Neural cell (in vitro differentiated cells): ENCODE measurements around the gene WWC2. TPM values are rescaled to one million over a fixed set of nuclear protein-coding genes. Genes with fewer than 3 reads are reported as not detected.

Source experiments
- H2AFZ ChIP-seq: fragments of 200-600, 300-800 bp; sonication (generic), shearing (Covaris generic); 2 replicates; pipeline ENCODE4 v1.6.0; 2014; ENCODE audit warnings: low read depth, mild to moderate bottlenecking, antibody characterized with exemption, low read length, moderate library complexity
- H3F3A ChIP-seq: fragments of 200-600 bp; shearing (Covaris generic); 2 replicates; pipeline ENCODE4 v1.6.1; 2016; ENCODE audit warnings: mild to moderate bottlenecking, moderate library complexity, mixed read lengths, antibody characterized with exemption, low read length; ENCODE audit not compliant: insufficient read depth, poor library complexity, severe bottlenecking
- H3K27ac ChIP-seq: fragments of 200-600, 300-800 bp; sonication (generic), shearing (Covaris generic); 2 replicates; pipeline ENCODE4 v1.5.1; 2014; ENCODE audit warnings: mild to moderate bottlenecking, low read length, moderate library complexity
- H3K27me3 ChIP-seq: fragments of 300-800, 200-600 bp; sonication (generic), shearing (Covaris generic); 2 replicates; pipeline ENCODE4 v1.6.0; 2014; ENCODE audit warnings: mild to moderate bottlenecking, low read depth, low read length, moderate library complexity; ENCODE audit not compliant: insufficient read depth
- H3K36me3 ChIP-seq: fragments of 300-800, 200-600 bp; sonication (generic), shearing (Covaris generic); 2 replicates; pipeline ENCODE4 v1.5.1; 2014; ENCODE audit warnings: mild to moderate bottlenecking, antibody characterized with exemption, low read length, moderate library complexity; ENCODE audit not compliant: insufficient read depth
- H3K4me2 ChIP-seq: fragments of 300-800, 200-600 bp; sonication (generic), shearing (Covaris generic); 2 replicates; pipeline ENCODE4 v1.6.0; 2014; ENCODE audit warnings: mild to moderate bottlenecking, low read length
- H3K4me3 ChIP-seq: fragments of 300-800, 200-600 bp; sonication (generic), shearing (Covaris generic); 2 replicates; pipeline ENCODE4 v1.5.1; 2014; ENCODE audit warnings: mild to moderate bottlenecking, low read length, moderate library complexity
- H3K79me2 ChIP-seq: fragments of 200-600 bp; shearing (Covaris generic); replicated peaks from 2 replicates; pipeline ENCODE4 v1.6.0; 2014; ENCODE audit warnings: mild to moderate bottlenecking, low read length, moderate library complexity; ENCODE audit not compliant: insufficient read depth
- H3K9ac ChIP-seq: fragments of 300-800, 200-600 bp; sonication (generic), shearing (Covaris generic); 2 replicates; pipeline ENCODE4 v1.6.1; 2016; ENCODE audit warnings: mild to moderate bottlenecking, low read length, mixed read lengths
- H3K9me2 ChIP-seq: fragments of 200-600 bp; shearing (Covaris generic); 2 replicates; pipeline ENCODE4 v1.6.1; 2016; ENCODE audit warnings: mild to moderate bottlenecking, low read length, mixed read lengths; ENCODE audit not compliant: insufficient read depth
- H3K9me3 ChIP-seq: fragments of 200-600, 300-800 bp; sonication (generic), shearing (Covaris generic); 2 replicates; pipeline ENCODE4 v1.6.1; 2016; ENCODE audit warnings: mild to moderate bottlenecking, mixed run types, low read length, moderate library complexity, mixed read lengths
- H4K20me1 ChIP-seq: fragments of 200-600 bp; shearing (Covaris generic); 2 replicates; pipeline ENCODE4 v1.6.1; 2016; ENCODE audit warnings: mild to moderate bottlenecking, mixed run types; ENCODE audit not compliant: insufficient read depth
- CTCF ChIP-seq: fragments of 450-650 bp; IDR thresholded peaks from 2 replicates; pipeline ENCODE4 v1.5.1; 2014; ENCODE audit warnings: antibody characterized with exemption, mild to moderate bottlenecking, moderate library complexity; ENCODE audit not compliant: poor library complexity, severe bottlenecking
- EP300 ChIP-seq: fragments of 450-650 bp; conservative IDR thresholded peaks from 2 replicates; pipeline ENCODE4 v1.6.1; 2014; ENCODE audit warnings: antibody characterized with exemption, mild to moderate bottlenecking, moderate library complexity; ENCODE audit not compliant: poor library complexity, severe bottlenecking
- EZH2 ChIP-seq: fragments of 200-600, 300-800 bp; shearing (Covaris generic), sonication (generic); IDR thresholded peaks from 2 replicates; pipeline ENCODE4 v1.6.1; 2014; ENCODE audit warnings: antibody characterized with exemption, low read length, borderline replicate concordance, mild to moderate bottlenecking; ENCODE audit not compliant: insufficient read depth, poor library complexity, severe bottlenecking
- MXI1 ChIP-seq: fragments of 450-650 bp; conservative IDR thresholded peaks from 2 replicates; pipeline ENCODE4 v1.6.1; 2014; ENCODE audit warnings: antibody characterized with exemption, mild to moderate bottlenecking; ENCODE audit not compliant: poor library complexity, severe bottlenecking
- POLR2AphosphoS5 ChIP-seq: IDR thresholded peaks from 2 replicates; pipeline ENCODE4 v1.6.1; 2012
- RAD21 ChIP-seq: fragments of 450-650 bp; conservative IDR thresholded peaks from 2 replicates; pipeline ENCODE4 v1.6.1; 2014; ENCODE audit warnings: antibody characterized with exemption, mild to moderate bottlenecking, moderate library complexity
- SMC3 ChIP-seq: fragments of 450-650 bp; conservative IDR thresholded peaks from 2 replicates; pipeline ENCODE4 v1.6.1; 2014; ENCODE audit warnings: antibody characterized with exemption, mild to moderate bottlenecking, moderate library complexity; ENCODE audit not compliant: poor library complexity
- TAF1 ChIP-seq: IDR thresholded peaks from 2 replicates; pipeline ENCODE4 v1.6.1; 2012; ENCODE audit warnings: low read depth
- polyA plus RNA-seq: library from polyadenylated mRNA; depleted of rRNA; stranded (reverse); fragments of >200 nt; gene quantifications from 2 replicates; pipeline ENCODE4 v1.2.3, GENCODE V29; 2014
- TF ChIP-seq, protein P1 (sequence below): IDR thresholded peaks from 2 replicates; pipeline ENCODE4 v1.6.1; 2012; ENCODE audit warnings: borderline replicate concordance

The WWC2 gene
- polyA plus RNA-seq, 1 donor from 2014 or later = 5.7 TPM

GRCh38 chr4:183260491-183261151 is 161.6 kb downstream of the WWC2 start (continued):
- TF ChIP-seq, protein P1, sequence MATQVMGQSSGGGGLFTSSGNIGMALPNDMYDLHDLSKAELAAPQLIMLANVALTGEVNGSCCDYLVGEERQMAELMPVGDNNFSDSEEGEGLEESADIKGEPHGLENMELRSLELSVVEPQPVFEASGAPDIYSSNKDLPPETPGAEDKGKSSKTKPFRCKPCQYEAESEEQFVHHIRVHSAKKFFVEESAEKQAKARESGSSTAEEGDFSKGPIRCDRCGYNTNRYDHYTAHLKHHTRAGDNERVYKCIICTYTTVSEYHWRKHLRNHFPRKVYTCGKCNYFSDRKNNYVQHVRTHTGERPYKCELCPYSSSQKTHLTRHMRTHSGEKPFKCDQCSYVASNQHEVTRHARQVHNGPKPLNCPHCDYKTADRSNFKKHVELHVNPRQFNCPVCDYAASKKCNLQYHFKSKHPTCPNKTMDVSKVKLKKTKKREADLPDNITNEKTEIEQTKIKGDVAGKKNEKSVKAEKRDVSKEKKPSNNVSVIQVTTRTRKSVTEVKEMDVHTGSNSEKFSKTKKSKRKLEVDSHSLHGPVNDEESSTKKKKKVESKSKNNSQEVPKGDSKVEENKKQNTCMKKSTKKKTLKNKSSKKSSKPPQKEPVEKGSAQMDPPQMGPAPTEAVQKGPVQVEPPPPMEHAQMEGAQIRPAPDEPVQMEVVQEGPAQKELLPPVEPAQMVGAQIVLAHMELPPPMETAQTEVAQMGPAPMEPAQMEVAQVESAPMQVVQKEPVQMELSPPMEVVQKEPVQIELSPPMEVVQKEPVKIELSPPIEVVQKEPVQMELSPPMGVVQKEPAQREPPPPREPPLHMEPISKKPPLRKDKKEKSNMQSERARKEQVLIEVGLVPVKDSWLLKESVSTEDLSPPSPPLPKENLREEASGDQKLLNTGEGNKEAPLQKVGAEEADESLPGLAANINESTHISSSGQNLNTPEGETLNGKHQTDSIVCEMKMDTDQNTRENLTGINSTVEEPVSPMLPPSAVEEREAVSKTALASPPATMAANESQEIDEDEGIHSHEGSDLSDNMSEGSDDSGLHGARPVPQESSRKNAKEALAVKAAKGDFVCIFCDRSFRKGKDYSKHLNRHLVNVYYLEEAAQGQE = no peak

- no peaks in the 10 kb centered on the region for H3K36me3 ChIP-seq
- no peak overlapping the region for H3K27ac ChIP-seq
Observed at GRCh38 chr4:183261953-183262775, 163.1 kb downstream of the WWC2 start.

More at GRCh38 chr4:183261953-183262775, 163.1 kb downstream of the WWC2 start:
- H3K9me2 ChIP-seq = no peaks in the 10 kb centered on the region
- no peaks in the 10 kb centered on the region for H4K20me1 ChIP-seq
- no peaks in the 10 kb centered on the region for H3K9me3 ChIP-seq
- H3K4me2 ChIP-seq = no peak overlapping the region
- no peak overlapping the region for H2AFZ ChIP-seq
- H3F3A ChIP-seq = no peaks in the 10 kb centered on the region
- H3K79me2 ChIP-seq = no peaks in the 10 kb centered on the region
- H3K27me3 ChIP-seq = no peaks in the 10 kb centered on the region
- TF ChIP-seq EP300 (no peak), MXI1 (no peak), CTCF (peak; percentile 84), TAF1 (no peak), RAD21 (peak; percentile 87), POLR2AphosphoS5 (no peak), EZH2 (no peak), SMC3 (peak; percentile 81)
- TF ChIP-seq, protein P1 = no peak
- no peak overlapping the region for H3K4me3 ChIP-seq
- H3K9ac ChIP-seq = no peak overlapping the region
